PC-9 (cell line): Measurements from ENCODE around the gene MYCBPAP. TPM values are rescaled to one million over a fixed set of nuclear protein-coding genes. Genes with fewer than 3 reads are reported as not detected.

Experiments used
- BruUV-seq: library from RNA; stranded (reverse); fragments of 400-500 nt; replicated peaks from 2 replicates; lab custom pipeline; 2021; lab: Mats Ljungman, UMichigan
- CTCF ChIA-PET: fragments of 300-600 bp; sonication (Branson Sonifier 250); formaldehyde crosslinking; loops from one replicate; lab custom pipeline; 2022; ENCODE audit warnings: antibody characterized with exemption; lab: Charles Lee
- POLR2A ChIA-PET: fragments of 300-600 bp; sonication (Branson Sonifier 250); formaldehyde crosslinking; loops from one replicate; lab custom pipeline; 2022; ENCODE audit warnings: antibody characterized with exemption; ENCODE audit not compliant: unreplicated experiment; lab: Charles Lee
- DNase-seq, 2 experiments: peaks; one replicate each; pipeline versions ENCODE4 v3.0.0 to v3.0.0-alpha.2; 2015 to 2022; ENCODE audit warnings: mixed read lengths in 1 of 2
- H2AFZ ChIP-seq: fragments of 200-600 bp; sonication (generic); 2 replicates; pipeline ENCODE4 v1.8.1; 2017; ENCODE audit warnings: antibody characterized with exemption
- H3F3A ChIP-seq: fragments of 200-600 bp; sonication (generic); 2 replicates; pipeline ENCODE4 v1.8.1; 2017; ENCODE audit warnings: antibody characterized with exemption, mild to moderate bottlenecking, low read depth; ENCODE audit not compliant: insufficient read depth
- H3K27ac ChIP-seq: fragments of 200-600 bp; sonication (generic); 2 replicates; pipeline ENCODE4 v1.6.1; 2016; ENCODE audit warnings: mixed run types
- H3K27me3 ChIP-seq: fragments of 200-600 bp; sonication (generic); 2 replicates; pipeline ENCODE4 v1.6.1; 2016; ENCODE audit warnings: low read depth, mixed run types; ENCODE audit not compliant: insufficient read depth
- H3K36me3 ChIP-seq: fragments of 200-600 bp; sonication (generic); 2 replicates; pipeline ENCODE4 v1.6.1; 2016; ENCODE audit warnings: low read depth, mixed run types
- H3K4me1 ChIP-seq: fragments of 200-600 bp; sonication (generic); replicated peaks from 2 replicates; pipeline ENCODE4 v1.6.1; 2016; ENCODE audit warnings: mixed run types; ENCODE audit not compliant: insufficient read depth
- H3K4me2 ChIP-seq: fragments of 200-600 bp; sonication (generic); 2 replicates; pipeline ENCODE4 v1.6.1; 2017; ENCODE audit warnings: mixed run types
- H3K4me3 ChIP-seq: fragments of 200-600 bp; sonication (generic); 2 replicates; pipeline ENCODE4 v1.6.1; 2016; ENCODE audit warnings: mixed run types
- H3K79me2 ChIP-seq: fragments of 200-600 bp; sonication (generic); 2 replicates; pipeline ENCODE4 v1.6.1; 2017; ENCODE audit warnings: low read depth, mixed run types
- H3K9me2 ChIP-seq: fragments of 200-600 bp; sonication (generic); 2 replicates; pipeline ENCODE4 v1.8.1; 2017; ENCODE audit warnings: mild to moderate bottlenecking; ENCODE audit not compliant: insufficient read depth
- H3K9me3 ChIP-seq: fragments of 200-600 bp; sonication (generic); 2 replicates; pipeline ENCODE4 v1.8.1; 2016; ENCODE audit warnings: low read depth; ENCODE audit not compliant: insufficient read depth
- H4K20me1 ChIP-seq: fragments of 200-600 bp; sonication (generic); 2 replicates; pipeline ENCODE4 v1.8.1; 2017; ENCODE audit not compliant: insufficient read depth
- CTCF ChIP-seq: fragments of 200-600 bp; sonication (generic); conservative IDR thresholded peaks from 2 replicates; pipeline ENCODE4 v1.6.1; 2017; ENCODE audit warnings: mixed run types, antibody characterized with exemption, mild to moderate bottlenecking, moderate library complexity
- EZH2 ChIP-seq: fragments of 200-600 bp; sonication (generic); IDR thresholded peaks from 2 replicates; pipeline ENCODE4 v1.8.0; 2017; ENCODE audit warnings: antibody characterized with exemption, low read depth
- intact Hi-C: fragments of 100-400 bp; cut with micrococcal nuclease; formaldehyde crosslinking; loops from one replicate; pipeline ENCODE4 v1.10.0; 2022; ENCODE audit not compliant: unreplicated experiment
- total RNA-seq: library from RNA; stranded (reverse); gene quantifications from 2 replicates; pipeline ENCODE4 v1.2.3, GENCODE V29; 2021

The MYCBPAP gene
- total RNA-seq, 1 experiment from 2014 or later, result 4.9 TPM

- Histone ChIP-seq H3K27ac (no peak overlapping the region), H3K27me3 (no peaks in the 10 kb centered on the region), H3K4me1 (peaks cover 9% of the 10 kb centered on the region), H3K4me2 (no peak overlapping the region), H3K9me2 (no peaks in the 10 kb centered on the region), H3K79me2 (no peaks in the 10 kb centered on the region), H3K4me3 (no peak overlapping the region), H2AFZ (no peak overlapping the region), H3K9me3 (no peaks in the 10 kb centered on the region), H4K20me1 (no peaks in the 10 kb centered on the region), H3F3A (peaks cover 14% of the 10 kb centered on the region), H3K36me3 (no peaks in the 10 kb centered on the region)
- BruUV-seq, result no TSS peak
- TF ChIP-seq CTCF, result no peak
- CTCF ChIA-PET, result interaction anchor here (0.7 kb wide), 1 partner anchor 32 kb away, joined by 3 read pairs; no protein-coding TSS in a partner anchor
- intact Hi-C loops, result no loop called here
- DNase-seq, result no peak
- POLR2A ChIA-PET, result no interaction called here
These were observed 15.0 kb downstream of the MYCBPAP start for GRCh38 chr17:50523208-50523607.

GRCh38 chr17:50524838-50525237, 16.6 kb downstream of the MYCBPAP start:
- Histone ChIP-seq H3K4me1 (peaks cover 1% of the 10 kb centered on the region; the same call in 1 of the 2 replicates), H3K36me3 (no peaks in the 10 kb centered on the region), H3K27ac (no peak overlapping the region), H3K9me3 (no peaks in the 10 kb centered on the region), H4K20me1 (no peaks in the 10 kb centered on the region), H2AFZ (no peak overlapping the region), H3F3A (no peaks in the 10 kb centered on the region), H3K79me2 (no peaks in the 10 kb centered on the region), H3K9me2 (no peaks in the 10 kb centered on the region), H3K4me3 (no peak overlapping the region), H3K4me2 (no peak overlapping the region), H3K27me3 (no peaks in the 10 kb centered on the region)
- BruUV-seq, result no TSS peak
- CTCF ChIA-PET, result no interaction called here
- POLR2A ChIA-PET, result no interaction called here
- intact Hi-C loops, result no loop called here
- no peak for DNase-seq
- TF ChIP-seq CTCF, result no peak
- no peak for TF ChIP-seq EZH2

GRCh38 chr17:50527155-50527762, 19.0 kb downstream of the MYCBPAP start:
- H2AFZ ChIP-seq, result no peak overlapping the region
- no peak overlapping the region for H3K27ac ChIP-seq
- no peak overlapping the region for H3K4me2 ChIP-seq
- H3K27me3 ChIP-seq, result no peaks in the 10 kb centered on the region
- intact Hi-C loops, result no loop called here
- no peak for TF ChIP-seq CTCF
- no peak for TF ChIP-seq EZH2
- no peak for DNase-seq
- no peak overlapping the region for H3K4me3 ChIP-seq
- no peaks in the 10 kb centered on the region for H3K9me2 ChIP-seq
- ChIA-PET POLR2A (no interaction called here), CTCF (interaction anchor here (0.6 kb wide), 1 partner anchor 49 kb away, joined by 12 read pairs; no protein-coding TSS in a partner anchor)
- H4K20me1 ChIP-seq, result no peaks in the 10 kb centered on the region
- peaks cover 12% of the 10 kb centered on the region; the same call in 1 of the 2 replicates for H3F3A ChIP-seq
- H3K79me2 ChIP-seq, result 0 out of 2 replicates have a peak, but pooled peaks cover 4% of the 10 kb centered on the region
- H3K36me3 ChIP-seq, result no peaks in the 10 kb centered on the region
- H3K4me1 ChIP-seq, result peaks cover 15% of the 10 kb centered on the region
- BruUV-seq, result no TSS peak
- H3K9me3 ChIP-seq, result no peaks in the 10 kb centered on the region
